NCI-H146 (cell line): Measurements from ENCODE around the gene KCNF1.

ENCODE experiments used
- DNase-seq: peaks from one replicate; lab custom pipeline; 2025; lab: John Stamatoyannopoulos, UW

KCNF1 gene

DNA sequence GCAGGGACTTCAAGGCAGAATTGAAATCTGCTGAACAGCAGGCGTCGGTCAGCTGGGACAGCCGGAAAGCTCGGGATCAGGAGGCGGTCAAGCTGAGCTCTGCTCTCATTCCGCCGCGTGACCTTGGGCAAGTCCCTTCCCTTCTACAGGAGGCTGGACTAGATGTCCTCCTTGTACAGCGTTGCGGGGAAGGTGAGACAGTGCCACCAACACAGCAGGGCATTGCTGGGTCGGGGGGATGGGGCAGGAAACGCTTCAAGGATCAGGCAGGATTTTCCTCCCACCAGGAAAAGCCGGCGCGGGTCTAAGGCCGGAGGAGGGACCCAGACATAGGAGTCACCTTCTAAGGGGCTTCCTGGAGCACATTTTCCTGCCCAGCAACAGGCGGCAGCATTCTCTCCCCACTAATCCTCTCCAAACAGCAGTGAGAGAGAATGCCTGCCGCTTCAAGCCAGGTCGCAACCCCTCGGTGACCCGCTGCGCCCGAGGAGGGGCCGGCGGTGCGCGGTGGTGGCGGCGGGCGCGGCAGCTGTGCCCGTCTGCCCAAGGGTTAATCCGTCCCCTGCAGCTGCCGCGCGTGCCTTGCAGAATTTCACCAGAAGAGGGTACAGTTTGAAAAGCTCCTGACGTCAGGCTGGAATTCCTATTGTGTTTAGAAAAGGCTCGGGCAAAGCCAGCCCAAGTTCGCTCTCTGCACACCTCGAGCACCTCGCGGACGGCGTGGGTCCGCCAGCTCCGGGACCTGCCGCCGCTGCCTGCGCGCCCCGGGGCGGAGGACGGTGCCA lies at the start of gene KCNF1:
TSS of gene KCNF1 (plus strand) at position 644 of the 785 bp plus-strand sequence. CDS start 493 bp downstream, outside the sequence.
- DNase-seq, result peak; percentile 77

DNA sequence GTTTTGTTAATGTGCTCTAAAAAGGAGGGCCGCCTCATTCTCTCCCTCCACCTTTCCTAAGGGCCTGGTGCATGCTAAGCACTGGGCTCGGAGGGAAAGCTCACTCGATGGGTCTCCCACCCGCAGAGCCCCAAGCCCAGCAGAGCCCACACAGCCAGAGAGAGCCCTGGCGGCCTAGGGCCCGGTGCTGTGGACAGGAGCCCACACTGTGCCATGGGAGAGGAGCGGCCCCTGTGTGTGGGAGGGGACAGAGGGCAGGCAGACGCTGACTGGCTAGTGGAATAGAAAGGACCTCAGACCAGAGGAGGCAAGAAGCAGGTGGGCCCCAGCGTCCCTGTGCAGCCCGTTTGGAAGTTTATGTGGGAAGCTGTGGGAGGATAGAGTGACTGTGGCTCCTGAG lies 49.4 kb upstream of the KCNF1 start:
- DNase-seq, result no peak

DNA sequence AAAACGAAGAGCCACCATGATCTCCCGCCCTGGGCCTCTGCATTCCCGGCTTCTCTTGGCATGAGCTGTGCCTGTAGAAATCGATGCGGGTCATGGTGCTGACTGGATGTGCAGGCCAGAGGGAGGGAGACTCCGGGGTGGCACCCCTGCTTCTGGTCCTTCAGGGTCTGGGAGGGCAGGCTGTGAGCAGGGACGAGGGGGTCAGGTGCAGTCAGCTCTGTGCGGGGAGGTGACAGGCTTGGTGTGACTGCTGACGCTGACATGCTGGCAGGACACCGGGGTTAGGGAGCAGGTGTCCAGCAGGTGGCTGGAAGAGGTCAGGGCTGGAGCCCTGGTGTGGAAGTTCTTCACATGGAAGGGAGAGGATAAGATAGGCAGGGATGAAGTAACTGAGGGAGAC lies 48.7 kb upstream of the KCNF1 start:
- peak; percentile 39 for DNase-seq

DNA sequence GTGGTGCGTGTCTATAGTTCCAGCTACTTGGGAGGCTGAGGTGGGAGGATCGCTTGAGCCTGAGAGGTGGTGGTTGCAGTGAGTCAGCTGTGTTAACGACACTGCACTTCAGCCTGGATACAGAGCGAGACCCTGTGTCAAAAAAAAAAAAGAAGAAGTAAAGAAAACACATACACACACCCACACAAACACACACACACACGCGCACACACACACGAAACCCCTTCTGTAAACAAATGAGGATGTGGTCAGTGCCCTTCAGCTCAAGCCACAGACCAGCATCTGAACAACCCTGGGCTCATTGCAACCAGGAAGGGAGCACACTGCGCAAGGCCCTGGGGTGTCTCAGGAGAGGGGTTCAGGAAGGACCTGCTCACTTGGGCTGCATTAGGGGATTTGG lies 47.9 kb upstream of the KCNF1 start:
- no peak for DNase-seq

DNA sequence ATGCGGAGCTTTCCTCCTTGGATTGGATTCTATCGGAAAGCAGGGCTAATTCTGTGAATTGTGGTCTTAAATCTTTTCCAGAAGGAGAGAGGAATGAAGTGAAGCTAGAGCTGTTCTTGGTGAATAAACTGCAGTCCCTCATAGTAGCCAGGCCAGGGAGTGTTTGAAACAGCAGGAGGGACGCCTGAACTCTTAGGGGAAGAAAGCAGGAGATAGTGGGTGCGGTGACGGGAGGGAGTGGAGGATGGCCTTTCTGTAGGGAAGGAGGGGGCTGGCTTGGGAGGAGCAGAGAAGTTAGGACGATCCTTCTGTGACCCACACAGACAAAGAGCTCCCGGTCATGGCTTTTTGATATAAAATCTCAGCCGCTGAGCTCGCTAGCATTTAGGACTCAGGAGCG lies 47.5 kb upstream of the KCNF1 start:
- no peak for DNase-seq

DNA sequence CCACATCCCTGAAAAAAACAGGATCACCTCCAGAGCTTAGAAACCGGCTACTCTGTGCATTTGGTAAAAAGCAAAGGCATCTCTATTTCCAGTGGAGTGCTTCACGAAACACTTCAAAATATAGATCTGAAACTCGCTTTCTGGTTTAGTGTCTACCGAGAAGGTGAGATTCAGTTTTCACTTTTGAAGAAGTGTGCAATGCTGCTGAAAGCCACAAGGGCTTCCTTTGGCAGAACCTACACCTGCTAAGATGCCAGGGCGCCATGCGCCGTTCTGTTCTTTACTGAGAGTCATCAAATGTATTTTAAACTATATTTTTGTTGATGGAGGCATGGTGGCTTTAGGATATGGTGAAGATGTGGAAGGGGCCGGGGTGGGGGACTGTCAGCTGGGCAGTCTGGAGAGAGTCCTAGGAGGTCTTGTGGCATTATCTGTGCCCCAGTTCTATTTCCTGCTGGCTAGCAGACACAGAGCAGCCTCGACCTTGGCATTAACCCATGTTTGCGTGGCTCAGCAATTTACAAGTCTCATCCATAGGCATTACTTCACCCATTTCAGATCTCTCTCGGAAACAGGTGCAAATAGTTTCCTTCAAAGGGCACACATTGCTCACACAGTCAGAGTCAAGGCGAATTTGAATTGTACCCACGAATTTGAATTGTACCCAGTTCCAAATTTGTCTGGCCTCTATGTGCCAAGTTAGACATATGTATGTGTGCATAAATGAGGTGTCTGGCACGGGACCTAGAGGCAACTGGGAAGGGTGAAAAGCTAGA lies 46.7 kb upstream of the KCNF1 start:
- no peak for DNase-seq

DNA sequence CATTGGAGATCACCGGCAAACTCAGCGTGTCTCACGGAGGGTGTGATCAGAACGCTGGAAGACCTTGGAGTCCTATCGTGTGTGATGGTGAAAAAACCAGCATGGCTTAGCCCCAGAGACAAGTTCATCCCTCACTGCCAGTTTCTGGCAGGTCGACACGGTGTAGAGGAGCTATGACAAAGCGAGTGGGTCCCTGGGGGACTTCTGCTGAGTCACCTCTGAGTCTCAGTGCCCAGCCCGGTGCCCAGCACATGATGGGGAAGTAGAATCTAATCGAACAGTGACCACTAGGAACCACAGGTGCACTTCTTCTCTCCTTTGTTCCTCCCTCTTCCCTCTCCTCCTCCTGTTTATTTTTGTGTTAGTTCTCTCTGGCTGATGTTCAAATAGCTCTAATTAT lies 45.9 kb upstream of the KCNF1 start:
- no peak for DNase-seq

- DNase-seq, result no peak
These were observed 43.9 kb upstream of the KCNF1 start for GRCh38 chr2:10867692-10868420.

- no peak for DNase-seq
These were observed 43.0 kb upstream of the KCNF1 start for GRCh38 chr2:10868465-10869314.

- no peak for DNase-seq
These were observed 39.8 kb upstream of the KCNF1 start for GRCh38 chr2:10871978-10872377.

GRCh38 chr2:10873171-10873570 lies 38.6 kb upstream of the KCNF1 start:
- no peak for DNase-seq

DNA sequence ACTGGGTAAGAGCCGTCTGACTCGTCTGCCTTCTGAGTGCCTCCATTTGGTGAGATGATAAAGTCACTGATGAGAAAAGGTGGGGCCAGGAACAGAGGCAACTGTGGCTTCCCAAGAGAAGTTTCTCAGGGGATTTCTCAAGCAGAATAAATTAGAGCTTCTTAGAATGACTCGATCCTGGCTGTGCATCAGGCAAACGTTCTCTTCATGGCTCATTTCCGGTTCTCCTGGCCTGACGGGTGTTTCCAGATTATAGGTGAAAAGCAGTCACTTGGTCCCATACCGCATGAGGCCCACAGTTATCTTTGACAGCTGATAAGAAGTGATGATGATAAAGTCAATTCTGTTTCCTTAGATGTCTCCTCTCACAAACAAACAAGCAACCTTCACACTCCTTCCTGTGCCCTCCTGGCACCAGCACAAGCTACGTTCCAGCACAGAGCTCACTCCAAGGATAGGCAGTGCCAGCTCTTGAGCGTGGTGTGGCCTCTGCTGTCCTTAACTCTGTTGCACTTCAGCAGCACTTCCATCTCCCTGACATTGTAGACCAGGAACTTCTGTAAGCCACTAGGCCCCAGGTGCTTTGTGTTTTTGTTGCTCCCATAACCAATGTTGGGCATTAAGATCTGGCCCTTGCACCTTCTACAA lies 37.8 kb upstream of the KCNF1 start:
- no peak for DNase-seq

DNA sequence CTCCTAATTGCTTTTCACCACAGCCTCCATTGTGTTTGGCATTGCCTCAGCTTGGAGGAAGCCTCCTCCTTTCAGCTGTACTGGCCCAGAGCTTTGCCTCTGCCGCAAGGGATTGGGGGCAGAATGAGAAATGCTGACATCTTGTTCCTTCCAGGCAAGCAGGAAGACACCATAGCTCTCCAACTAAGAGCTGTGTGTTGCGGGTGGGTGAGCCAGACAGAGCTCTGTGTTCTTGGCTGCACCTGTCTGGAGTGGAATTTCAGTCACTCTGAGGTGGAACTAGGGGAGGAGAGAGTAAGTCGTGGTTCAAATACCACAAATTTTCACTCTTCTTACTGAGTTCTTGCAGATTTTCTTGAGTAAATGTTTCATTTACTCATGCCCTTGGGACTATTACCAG lies 36.6 kb upstream of the KCNF1 start:
- no peak for DNase-seq

GRCh38 chr2:10876394-10876793 lies 35.3 kb upstream of the KCNF1 start:
- no peak for DNase-seq

- DNase-seq, result no peak
These were observed 34.8 kb upstream of the KCNF1 start for GRCh38 chr2:10876963-10877362.

GRCh38 chr2:10877651-10878111 lies 34.1 kb upstream of the KCNF1 start:
- DNase-seq, result no peak

DNA sequence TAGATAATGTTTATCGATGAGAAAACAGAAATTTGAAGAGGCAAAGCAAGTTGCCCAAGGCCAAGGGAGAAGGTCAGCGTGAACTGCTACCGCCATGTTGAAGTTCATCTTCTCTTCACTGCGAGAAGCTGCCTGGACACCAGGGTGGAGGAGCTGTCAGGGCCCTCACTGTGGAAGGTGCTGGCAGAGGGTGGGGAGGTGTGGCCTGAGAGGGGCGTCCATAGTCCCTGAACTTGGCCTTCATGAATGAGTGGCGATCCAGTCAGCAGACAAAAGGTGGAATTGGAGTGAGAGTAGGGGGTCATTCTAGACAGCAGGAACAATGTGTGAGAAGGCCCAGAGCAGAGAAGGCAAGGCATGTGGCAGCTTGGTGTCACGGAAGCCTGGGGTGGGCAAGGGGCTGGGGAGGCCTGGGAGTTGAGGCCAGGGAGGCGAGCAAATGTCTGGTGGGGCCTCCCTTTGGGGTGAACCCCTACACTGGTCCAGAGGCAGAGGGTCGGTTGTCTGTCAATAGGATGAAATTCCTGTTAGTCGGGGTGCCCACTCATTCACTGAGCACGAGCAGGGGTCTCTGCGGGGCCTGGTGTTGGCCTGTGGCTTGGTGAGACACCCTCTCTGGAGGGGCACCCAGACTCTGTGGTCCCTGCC lies 33.3 kb upstream of the KCNF1 start:
- no peak for DNase-seq

GRCh38 chr2:10879159-10879558 lies 32.6 kb upstream of the KCNF1 start:
- DNase-seq, result no peak

DNA sequence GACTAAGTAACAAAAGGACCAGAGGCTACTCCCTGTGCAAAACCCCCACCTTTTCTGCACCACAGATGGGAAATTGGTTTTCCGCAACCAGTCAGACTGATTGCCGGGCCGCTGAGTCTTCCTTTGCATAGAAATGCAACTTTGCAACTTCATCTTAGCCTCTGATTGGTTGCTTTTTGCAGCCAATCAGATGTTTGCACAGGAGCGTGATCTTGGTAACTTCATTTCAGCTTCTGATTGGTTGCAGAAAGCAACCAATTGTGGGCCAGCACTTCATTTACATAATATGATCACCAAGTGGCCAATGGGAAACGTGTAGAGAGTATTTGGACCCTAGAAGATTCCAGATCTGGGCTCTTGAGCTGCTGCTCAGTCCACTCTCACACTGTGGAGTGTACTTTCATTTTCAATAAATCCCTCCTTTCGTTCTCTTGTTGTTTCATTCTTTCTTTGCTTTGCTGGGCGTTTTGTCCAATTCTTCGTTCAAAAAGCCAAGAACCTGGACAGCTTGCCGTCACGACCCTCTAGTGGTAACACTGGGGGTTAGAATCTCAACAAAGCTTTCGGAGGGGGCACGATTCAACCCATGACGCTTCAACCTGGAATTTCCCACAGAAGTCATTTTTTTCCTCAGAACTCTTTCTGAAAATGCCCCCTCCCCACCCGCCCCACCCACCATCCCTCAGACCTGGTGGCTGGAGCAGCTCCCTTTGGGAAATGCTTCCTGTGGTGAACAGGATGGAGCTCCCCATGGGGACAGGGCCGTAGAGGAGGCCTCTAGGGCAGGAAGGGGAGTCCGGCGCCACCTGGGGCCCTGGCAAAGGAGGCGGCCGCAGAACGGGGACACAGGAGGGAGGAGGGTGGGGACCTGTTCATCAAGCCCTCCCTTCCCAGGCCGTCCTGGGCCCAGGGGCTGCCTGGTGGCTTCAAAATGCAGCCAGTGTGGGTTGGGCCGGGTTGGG lies 31.8 kb upstream of the KCNF1 start:
- DNase-seq, result no peak
